Measurements from ENCODE around the gene HS3ST3B1. TPM values are rescaled to one million over a fixed set of nuclear protein-coding genes. Genes with fewer than 3 reads are reported as not detected.

HS3ST3B1 gene
- total and polyA plus RNA-seq, 2 of the 4 experiments (the other 2 are of a cell fraction): 3.1 to 4.3 TPM

DNA sequence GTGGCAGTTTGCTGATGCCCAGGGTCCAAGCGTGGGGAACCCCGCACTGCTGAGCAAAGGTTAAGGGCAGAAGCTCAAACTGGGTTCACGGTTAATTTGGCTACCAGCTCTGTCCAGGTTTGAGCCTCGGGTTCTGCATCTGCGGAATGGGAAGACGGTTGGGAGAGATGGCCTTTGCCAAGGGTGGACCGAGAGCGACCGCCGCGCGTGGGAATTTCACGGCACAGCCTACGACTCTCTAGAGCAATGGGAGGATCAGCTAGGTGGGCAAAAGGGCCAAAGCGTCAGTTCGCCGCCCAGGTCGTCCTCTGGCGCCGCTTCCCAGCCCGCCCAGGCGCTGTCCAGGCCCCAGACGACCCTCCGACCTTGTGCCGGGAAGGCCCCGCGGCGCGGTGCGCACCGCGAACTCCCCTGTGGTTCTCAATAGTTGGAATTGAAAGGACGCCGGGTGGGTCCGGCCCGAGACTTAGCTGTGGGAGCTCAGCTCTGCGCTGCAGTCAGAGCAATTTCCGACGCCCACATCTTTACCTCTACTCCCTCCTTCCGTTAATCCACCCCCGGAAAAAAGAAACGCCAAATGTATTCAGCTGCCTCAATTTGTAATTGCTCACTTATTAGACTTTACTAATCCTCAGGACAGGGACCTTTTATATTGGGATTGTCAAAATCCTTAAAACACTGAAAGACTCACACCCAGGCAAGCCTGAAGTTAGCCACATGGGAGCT is 2.5 kb upstream of the HS3ST3B1 start:
- Histone ChIP-seq H3K27me3 (ENCODE audit: control insufficient read depth, insufficient read depth, low read length) (peaks cover 3% of the 10 kb centered on the region; the same call in 1 of the 2 replicates), H3K9me1 (ENCODE audit: insufficient read depth, low read length) (peaks cover 2% of the 10 kb centered on the region; the same call in 1 of the 2 replicates), H3K4me3 (ENCODE audit: insufficient read depth, low read depth, low read length) (no peak overlapping the region), H3K9me3 (ENCODE audit: control insufficient read depth, insufficient read depth, low read length) (no peaks in the 10 kb centered on the region), H3K56ac (ENCODE audit: extremely low read depth, insufficient read depth, low read length) (no peak overlapping the region), H2BK15ac (ENCODE audit: low read depth, low read length) (no peak overlapping the region), H2BK5ac (ENCODE audit: low read depth, low read length, poor library complexity, severe bottlenecking) (no peak overlapping the region), H3K79me1 (ENCODE audit: low read depth in 1 of 2, low read length in 2 of 2) (peaks cover 0 to 9% of the 10 kb centered on the region in 2 experiments; a peak in 1 of 4 replicates), H3K4me2 (ENCODE audit: low read depth, low read length) (no peak overlapping the region), H4K20me1 (ENCODE audit: insufficient read depth, low read length) (peaks cover 7% of the 10 kb centered on the region; the same call in 1 of the 2 replicates), H4K91ac (ENCODE audit: insufficient read depth, low read depth, low read length) (no peak overlapping the region), H3K18ac (ENCODE audit: low read depth, low read length) (no peak overlapping the region), H3K36me3 (ENCODE audit: control insufficient read depth, insufficient read depth, low read length) (no peaks in the 10 kb centered on the region), H3K4ac (ENCODE audit: low read depth, low read length) (no peak overlapping the region), H4K5ac (ENCODE audit: low read depth, low read length) (no peak overlapping the region), H3K23ac (ENCODE audit: low read depth, low read length) (no peak overlapping the region), H2BK20ac (ENCODE audit: low read depth, low read length) (no peak overlapping the region), H3K27ac (ENCODE audit: insufficient read depth, low read length) (no peak overlapping the region), H3K4me1 (ENCODE audit: control insufficient read depth, insufficient read depth, low read length) (peaks cover 1% of the 10 kb centered on the region; the same call in 1 of the 2 replicates), H2BK120ac (ENCODE audit: low read depth, low read length) (no peak overlapping the region), H3K14ac (replicated peaks; ENCODE audit: low read depth, low read length) (no peak overlapping the region), H2AK9ac (replicated peaks; ENCODE audit: low read depth, low read length, poor library complexity) (no peak overlapping the region), H4K8ac (ENCODE audit: low read depth in 2 of 2, low read length in 2 of 2) (no peak overlapping the region), H2AFZ (replicated peaks; ENCODE audit: low read length, poor library complexity) (no peak overlapping the region), H3K9ac (ENCODE audit: low read depth, low read length) (no peak overlapping the region), H2AK5ac (ENCODE audit: low read depth, low read length) (no peak overlapping the region; the same call in 1 of the 2 replicates)
- CTCF ChIA-PET: interaction anchor here (1.0 kb wide), 1 partner anchor 12 kb away, joined by 3 read pairs; no protein-coding TSS in a partner anchor
- POLR2A ChIA-PET (ENCODE audit: unreplicated experiment): no interaction called here
- no peak for DNase-seq
- in situ Hi-C loops (cut with MboI; ENCODE audit: low sequenced_read_pairs): no loop called here
- BruUV-seq (replicated peaks): no TSS peak
- ATAC-seq (ENCODE audit: low read depth): no peak
- WGBS, 2 experiments (ENCODE audit: extremely low coverage in 2 of 2, insufficient read length in 1 of 2): 74% methylated on average over 19 of the region's 42 CpGs; no CpG with 5 or more reads in 1 of the 2 experiments
- TF ChIP-seq CHD1 (IDR thresholded peaks at IDR 0.05; ENCODE audit: low read depth, low read length): no peak
- intact Hi-C loops (cut with micrococcal nuclease): loop anchor here (5.0 kb wide), 2 partner anchors 251 to 411 kb away; no protein-coding TSS in a partner anchor
- dilution Hi-C loops (cut with HindIII; ENCODE audit: low sequenced_read_pairs, unreplicated experiment): no loop called here
